ENCODE results near the gene PRSS56. TPM values are rescaled to one million over a fixed set of nuclear protein-coding genes. Genes with fewer than 3 reads are reported as not detected.
A peak's percentile ranks its signal among the peaks of the same experiment; 100 is the strongest.

The PRSS56 gene
- total and polyA plus RNA-seq, 2 of the 8 experiments (the other 6 are each of a cell fraction or from before 2014, with no cell fraction given), result 0.03 TPM; not detected in 1

GRCh38 chr2:232530626-232531260 lies 10.6 kb downstream of the PRSS56 start:
- no peak overlapping the region for H3K9ac ChIP-seq (replicated peaks in 1 of 4; ENCODE audit: extremely low read depth in 1 of 4, low read depth in 3 of 4, low read length in 3 of 4)
- H2BK5ac ChIP-seq (ENCODE audit: low read depth, low read length), result no peak overlapping the region
- no peaks in the 10 kb centered on the region for H3K23me2 ChIP-seq (ENCODE audit: low read depth, low read length)
- peaks cover 0 to 5% (median 0%) of the 10 kb centered on the region in 4 experiments; a peak in 2 of 7 replicates for H3K27me3 ChIP-seq (replicated peaks in 1 of 4; ENCODE audit: control insufficient read depth in 3 of 4, extremely low read depth in 1 of 4, insufficient read depth in 3 of 4, low read length in 3 of 4)
- CTCF ChIA-PET (ENCODE audit: partially characterized antibody), result interaction anchor here (0.8 to 1.6 kb wide), 6 partner anchors 10 to 167 kb away, joined by 3 to 4 read pairs (median 3); partner anchors contain the start of gene PRSS56
- DNase-seq (ENCODE audit: low read depth in 1 of 2, low spot score in 2 of 2) (no peak), FAIRE-seq (no peak)
- H3K4me1 ChIP-seq (replicated peaks in 1 of 4; ENCODE audit: control insufficient read depth in 3 of 4, insufficient read depth in 4 of 4, low read length in 3 of 4), result peaks cover 0 to 11% (median 2%) of the 10 kb centered on the region in 4 experiments; a peak in 5 of 7 replicates
- no peak overlapping the region for H3K14ac ChIP-seq (ENCODE audit: insufficient read length)
- no peak overlapping the region for H2BK12ac ChIP-seq (ENCODE audit: low read depth, low read length)
- no peak overlapping the region for H2BK15ac ChIP-seq (ENCODE audit: low read length)
- POLR2A ChIA-PET (ENCODE audit: partially characterized antibody), result interaction anchor here (0.6 to 1.7 kb wide), 4 partner anchors 14 to 37 kb away, joined by 3 to 5 read pairs (median 4); no protein-coding TSS in a partner anchor
- H3K18ac ChIP-seq (ENCODE audit: extremely low read depth, low read length), result no peak overlapping the region
- H2AK5ac ChIP-seq (ENCODE audit: low read depth, low read length), result no peak overlapping the region
- no peak overlapping the region for H3K56ac ChIP-seq (replicated peaks; ENCODE audit: insufficient read length, low read depth, low read length)
- no peak overlapping the region for H4K91ac ChIP-seq (replicated peaks; ENCODE audit: insufficient read length, low read length)
- no peak overlapping the region for H3K23ac ChIP-seq (ENCODE audit: insufficient read length)
- no peak overlapping the region for H3K4ac ChIP-seq (replicated peaks; ENCODE audit: insufficient read length, low read depth, low read length)
- H2BK120ac ChIP-seq (replicated peaks; ENCODE audit: low read depth, low read length), result no peak overlapping the region
- no peak overlapping the region for H3K4me3 ChIP-seq (ENCODE audit: extremely low read depth in 1 of 4, insufficient read depth in 2 of 4, low read depth in 3 of 4, low read length in 4 of 4)
- 87% methylated on average over 9 of the region's 9 CpGs; no CpG with 5 or more reads in 1 of the 2 experiments for WGBS, 2 experiments (ENCODE audit: extremely low coverage in 1 of 2, insufficient coverage in 1 of 2, insufficient read length in 1 of 2, insufficient replicate concordance in 2 of 2, low coverage in 1 of 2, low lambda C conversion rate in 2 of 2, missing lambda C conversion rate in 1 of 2)
- H3K4me2 ChIP-seq (ENCODE audit: insufficient read depth in 1 of 2, low read depth in 2 of 2, low read length in 2 of 2), result no peak overlapping the region
- TF ChIP-seq KDM1A (IDR thresholded peaks at IDR 0.05; ENCODE audit: borderline replicate concordance, low read length) (peak; percentile 49; the same call in 1 of the 2 replicates), EZH2 (IDR thresholded peaks at IDR 0.05; ENCODE audit: low read depth, low read length, severe bottlenecking) (no peak), E2F6 (IDR thresholded peaks at IDR 0.05) (peak; percentile 82)
- no peak overlapping the region for H4K5ac ChIP-seq (ENCODE audit: insufficient read length, low read depth, low read length)
- no peaks in the 10 kb centered on the region for H3K36me3 ChIP-seq (ENCODE audit: control insufficient read depth in 2 of 4, insufficient read depth in 4 of 4, low read length in 3 of 4)
- H3K9me3 ChIP-seq (ENCODE audit: insufficient read depth in 2 of 2, low read depth in 1 of 2, low read length in 1 of 2), result no peaks in the 10 kb centered on the region
- H4K20me1 ChIP-seq (replicated peaks in 1 of 2; ENCODE audit: control insufficient read depth in 1 of 2, insufficient read depth in 2 of 2, low read length in 2 of 2), result no peaks in the 10 kb centered on the region
- no peak overlapping the region for H4K8ac ChIP-seq (ENCODE audit: extremely low read depth, insufficient read depth, low read length)
- H2AFZ ChIP-seq (ENCODE audit: low read length), result no peak overlapping the region
- H3K79me2 ChIP-seq (ENCODE audit: control insufficient read depth in 1 of 2, insufficient read depth in 2 of 2, low read length in 2 of 2), result no peaks in the 10 kb centered on the region
- no peak overlapping the region for H3K27ac ChIP-seq (ENCODE audit: low read depth, low read length)
- no peaks in the 10 kb centered on the region for H3K79me1 ChIP-seq (ENCODE audit: low read depth, low read length)
- no peak overlapping the region for H2BK20ac ChIP-seq (ENCODE audit: low read length)

Data from H1 (cell line).